ENCODE results near the gene NFX1. TPM values are rescaled to one million over a fixed set of nuclear protein-coding genes. Genes with fewer than 3 reads are reported as not detected.

Gene NFX1
- total RNA-seq, 1 donor from 2014 or later = 34.1 TPM

- no peak overlapping the region for H3K27ac Mint-ChIP-seq
- H3K4me1 Mint-ChIP-seq (ENCODE audit: unreplicated experiment) = peaks cover 3% of the 10 kb centered on the region
- no peak for TF ChIP-seq CTCF (conservative IDR thresholded peaks at IDR 0.05)
- H3K36me3 Mint-ChIP-seq = peaks cover 3% of the 10 kb centered on the region
- DNase-seq (ENCODE audit: extremely low spot score, unreplicated experiment) = no peak
- H3K27me3 Mint-ChIP-seq = no peaks in the 10 kb centered on the region
- H3K9me3 Mint-ChIP-seq = no peaks in the 10 kb centered on the region
- no peak overlapping the region for H3K4me3 Mint-ChIP-seq
Observed at GRCh38 chr9:33270146-33270545, 20.2 kb upstream of the NFX1 start.

- Mint-ChIP-seq H3K4me3 (no peak overlapping the region), H3K4me1 (ENCODE audit: unreplicated experiment) (no peaks in the 10 kb centered on the region), H3K36me3 (peaks cover 6% of the 10 kb centered on the region), H3K27ac (no peak overlapping the region), H3K9me3 (no peaks in the 10 kb centered on the region), H3K27me3 (no peaks in the 10 kb centered on the region)
- DNase-seq (ENCODE audit: extremely low spot score, unreplicated experiment) = no peak
- TF ChIP-seq CTCF (conservative IDR thresholded peaks at IDR 0.05) = no peak
Observed at GRCh38 chr9:33272061-33272460, 18.3 kb upstream of the NFX1 start.

- no peak overlapping the region for H3K4me3 Mint-ChIP-seq
- TF ChIP-seq CTCF (conservative IDR thresholded peaks at IDR 0.05) = no peak
- no peaks in the 10 kb centered on the region for H3K27me3 Mint-ChIP-seq
- peaks cover 15% of the 10 kb centered on the region for H3K36me3 Mint-ChIP-seq
- DNase-seq (ENCODE audit: extremely low spot score, unreplicated experiment) = no peak
- no peaks in the 10 kb centered on the region for H3K9me3 Mint-ChIP-seq
- H3K27ac Mint-ChIP-seq = no peak overlapping the region
- H3K4me1 Mint-ChIP-seq (ENCODE audit: unreplicated experiment) = no peaks in the 10 kb centered on the region
Observed at GRCh38 chr9:33273266-33273971, 16.9 kb upstream of the NFX1 start.

- H3K9me3 Mint-ChIP-seq = no peaks in the 10 kb centered on the region
- H3K27ac Mint-ChIP-seq = no peak overlapping the region
- no peaks in the 10 kb centered on the region for H3K4me1 Mint-ChIP-seq (ENCODE audit: unreplicated experiment)
- TF ChIP-seq CTCF (conservative IDR thresholded peaks at IDR 0.05) = no peak
- DNase-seq (ENCODE audit: extremely low spot score, unreplicated experiment) = no peak
- no peak overlapping the region for H3K4me3 Mint-ChIP-seq
- H3K36me3 Mint-ChIP-seq = peaks cover 15% of the 10 kb centered on the region
- no peaks in the 10 kb centered on the region for H3K27me3 Mint-ChIP-seq
Observed at GRCh38 chr9:33273972-33274328, 16.4 kb upstream of the NFX1 start.

GRCh38 chr9:33277484-33277883, 12.8 kb upstream of the NFX1 start:
- DNase-seq (ENCODE audit: extremely low spot score, unreplicated experiment) = no peak
- TF ChIP-seq CTCF (conservative IDR thresholded peaks at IDR 0.05) = no peak
- Mint-ChIP-seq H3K4me1 (ENCODE audit: unreplicated experiment) (no peaks in the 10 kb centered on the region), H3K9me3 (no peaks in the 10 kb centered on the region), H3K4me3 (no peak overlapping the region), H3K27me3 (no peaks in the 10 kb centered on the region), H3K36me3 (peaks cover 15% of the 10 kb centered on the region), H3K27ac (no peak overlapping the region)

GRCh38 chr9:33285502-33285901, 4.8 kb upstream of the NFX1 start:
- Mint-ChIP-seq H3K36me3 (peaks cover 4% of the 10 kb centered on the region), H3K4me1 (ENCODE audit: unreplicated experiment) (peaks cover 5% of the 10 kb centered on the region), H3K9me3 (no peaks in the 10 kb centered on the region), H3K27ac (no peak overlapping the region), H3K4me3 (no peak overlapping the region), H3K27me3 (no peaks in the 10 kb centered on the region)
- DNase-seq (ENCODE audit: extremely low spot score, unreplicated experiment) = no peak
- no peak for TF ChIP-seq CTCF (conservative IDR thresholded peaks at IDR 0.05)

Measured in type B pancreatic cell (in vitro differentiated cells).